ENCODE data around the gene EZR.
"Not testable (repeated sequence)": the region's sequence is repeated elsewhere in the genome, so short reads cannot be mapped to it uniquely, and the experiment has no call there.

The EZR gene

DNA sequence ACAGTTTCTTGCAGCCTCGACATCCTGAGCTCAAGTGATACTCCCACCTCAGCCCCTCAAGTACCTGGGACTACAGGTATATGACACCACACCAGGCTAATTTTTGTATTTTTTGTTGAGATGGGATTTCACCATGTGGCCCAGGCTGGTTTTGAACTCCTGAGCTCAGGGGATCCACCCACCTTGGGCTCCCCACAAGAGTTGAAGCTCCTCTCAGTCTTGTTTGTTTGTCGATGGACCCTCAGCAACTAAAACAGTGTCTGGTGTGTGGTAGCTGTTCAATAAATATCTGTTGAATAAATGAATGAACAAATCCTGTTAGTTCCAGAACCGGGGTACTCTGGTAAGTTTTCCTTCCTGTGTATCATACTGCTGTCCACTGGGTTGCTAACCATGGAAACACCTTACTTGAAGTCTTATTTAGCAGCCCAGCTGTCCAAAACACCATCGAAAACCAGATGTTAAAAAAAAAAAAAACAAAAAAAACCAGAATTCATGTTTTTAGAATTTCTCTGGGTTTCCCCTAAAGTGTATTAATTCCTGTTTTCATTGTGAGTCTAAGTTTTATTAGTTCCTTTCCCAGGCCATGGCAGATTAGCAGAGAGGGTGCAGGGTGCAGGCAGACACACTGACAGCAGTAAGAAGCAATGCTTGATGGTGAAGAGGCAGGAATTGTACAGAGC lies 7.8 kb upstream of the EZR start:
- Histone ChIP-seq H3K9me3 (ENCODE audit: insufficient read depth, low read length) (no peaks in the 10 kb centered on the region), H3K79me2 (ENCODE audit: low read length) (no peaks in the 10 kb centered on the region), H3K4me3 (ENCODE audit: low read length) (peak overlapping the region; percentile 56), H3K36me3 (replicated peaks; ENCODE audit: low read depth, low read length) (no peaks in the 10 kb centered on the region), H3K27ac (ENCODE audit: low read length) (peak overlapping the region; percentile 80), H3K9ac (ENCODE audit: low read length) (peak overlapping the region; percentile 51; the same call in 1 of the 2 replicates), H3K4me2 (ENCODE audit: low read length) (peak overlapping the region; percentile 83), H3K4me1 (ENCODE audit: low read length) (peaks cover 15% of the 10 kb centered on the region), H2AFZ (ENCODE audit: low read depth, low read length) (no peak overlapping the region), H4K20me1 (ENCODE audit: insufficient read depth, low read length) (no peaks in the 10 kb centered on the region), H3K27me3 (ENCODE audit: low read depth, low read length) (no peaks in the 10 kb centered on the region)
- TF ChIP-seq CTCF (IDR thresholded peaks at IDR 0.05; ENCODE audit: low read depth, low read length) (no peak), EZH2phosphoT487 (IDR thresholded peaks at IDR 0.05; ENCODE audit: low read depth) (no peak)

DNA sequence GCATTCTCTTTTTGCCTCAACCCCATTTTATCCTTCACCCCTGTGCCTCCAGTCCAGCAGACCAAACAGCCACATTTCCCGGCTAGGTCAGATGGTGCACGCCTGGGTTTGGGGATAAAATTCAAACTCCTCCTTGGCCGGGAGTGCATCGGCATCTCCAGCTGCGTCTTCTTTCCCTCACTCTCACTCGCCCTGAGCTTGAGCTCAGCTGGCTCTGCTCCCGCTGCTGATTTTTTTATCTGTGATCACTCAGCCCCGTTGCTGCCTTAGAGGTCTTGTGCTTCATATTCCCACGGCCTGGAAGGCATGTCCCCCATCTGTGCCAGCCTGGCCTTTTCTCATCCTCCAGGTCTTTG lies 6.8 kb upstream of the EZR start:
- no peak overlapping the region for H3K4me3 ChIP-seq (ENCODE audit: low read length)
- H3K4me2 ChIP-seq (ENCODE audit: low read length) = no peak overlapping the region

GRCh38 chr6:158825038-158825950 lies 6.1 kb upstream of the EZR start:
- Histone ChIP-seq H3K9ac (ENCODE audit: low read length) (no peak overlapping the region), H3K9me3 (ENCODE audit: insufficient read depth, low read length) (no peaks in the 10 kb centered on the region), H3K79me2 (ENCODE audit: low read length) (no peaks in the 10 kb centered on the region), H3K27ac (ENCODE audit: low read length) (no peak overlapping the region), H3K4me3 (ENCODE audit: low read length) (no peak overlapping the region), H3K27me3 (ENCODE audit: low read depth, low read length) (no peaks in the 10 kb centered on the region), H3K4me1 (ENCODE audit: low read length) (peaks cover 19% of the 10 kb centered on the region), H2AFZ (ENCODE audit: low read depth, low read length) (no peak overlapping the region), H4K20me1 (ENCODE audit: insufficient read depth, low read length) (no peaks in the 10 kb centered on the region), H3K4me2 (ENCODE audit: low read length) (no peak overlapping the region), H3K36me3 (replicated peaks; ENCODE audit: low read depth, low read length) (no peaks in the 10 kb centered on the region)
- no peak for TF ChIP-seq CTCF (IDR thresholded peaks at IDR 0.05; ENCODE audit: low read depth, low read length)
- no peak for TF ChIP-seq EZH2phosphoT487 (IDR thresholded peaks at IDR 0.05; ENCODE audit: low read depth)

More for the DNA sequence above, 6.8 kb upstream of the EZR start:
- no peak overlapping the region for H3K27ac ChIP-seq (ENCODE audit: low read length)
- H3K79me2 ChIP-seq (ENCODE audit: low read length) = no peaks in the 10 kb centered on the region
- H4K20me1 ChIP-seq (ENCODE audit: insufficient read depth, low read length) = no peaks in the 10 kb centered on the region
- H3K27me3 ChIP-seq (ENCODE audit: low read depth, low read length) = no peaks in the 10 kb centered on the region
- H2AFZ ChIP-seq (ENCODE audit: low read depth, low read length) = no peak overlapping the region
- no peaks in the 10 kb centered on the region for H3K9me3 ChIP-seq (ENCODE audit: insufficient read depth, low read length)
- H3K4me1 ChIP-seq (ENCODE audit: low read length) = peaks cover 19% of the 10 kb centered on the region
- H3K9ac ChIP-seq (ENCODE audit: low read length) = no peak overlapping the region
- no peaks in the 10 kb centered on the region for H3K36me3 ChIP-seq (replicated peaks; ENCODE audit: low read depth, low read length)
- TF ChIP-seq CTCF (IDR thresholded peaks at IDR 0.05; ENCODE audit: low read depth, low read length) (no peak), EZH2phosphoT487 (IDR thresholded peaks at IDR 0.05; ENCODE audit: low read depth) (no peak)

DNA sequence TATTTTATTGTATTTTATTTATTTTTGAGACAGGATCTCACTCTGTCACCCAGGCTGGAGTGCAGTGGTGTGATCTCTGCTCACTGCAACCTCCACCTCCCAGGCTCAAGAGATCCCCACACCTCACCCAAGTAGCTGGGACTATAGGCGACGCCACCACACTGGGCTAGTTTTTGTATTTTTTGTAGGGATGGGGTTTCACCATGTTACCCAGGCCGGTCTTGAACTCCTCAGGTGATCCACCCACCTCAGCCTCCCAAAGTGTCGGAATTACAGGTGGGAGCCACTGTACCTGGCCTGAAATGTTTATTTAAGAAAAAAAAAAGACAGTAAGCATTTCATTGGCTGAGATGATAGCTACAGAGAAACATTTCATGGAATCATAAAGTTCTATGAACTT lies 4.4 kb upstream of the EZR start:
- not testable (repeated sequence) for H3K27ac ChIP-seq (ENCODE audit: low read length); H3K27me3 ChIP-seq (ENCODE audit: low read depth, low read length); H3K9me3 ChIP-seq (ENCODE audit: insufficient read depth, low read length); H4K20me1 ChIP-seq (ENCODE audit: insufficient read depth, low read length); H3K9ac ChIP-seq (ENCODE audit: low read length); H3K36me3 ChIP-seq (replicated peaks; ENCODE audit: low read depth, low read length); H3K4me2 ChIP-seq (ENCODE audit: low read length); H3K4me3 ChIP-seq (ENCODE audit: low read length); H3K79me2 ChIP-seq (ENCODE audit: low read length); H2AFZ ChIP-seq (ENCODE audit: low read depth, low read length)
- H3K4me1 ChIP-seq (ENCODE audit: low read length) = peaks cover 25% of the 10 kb centered on the region

Data from OCI-LY3 (cell line).